RWPE2 (cell line): ENCODE measurements around the gene ATP6V0C.
A peak's percentile ranks its signal among the peaks of the same experiment; 100 is the strongest.

ENCODE experiments used
- ATAC-seq: fragments of 200-7000 bp; cut with Tn5 transposase; 3 replicates; pipeline ENCODE4 v1.9.1; 2021; ENCODE audit warnings: low read depth
- DNase-seq: peaks from one replicate; pipeline ENCODE4 v3.0.0-alpha.2; 2020; ENCODE audit warnings: low spot score
- H3K27ac ChIP-seq: fragments of 450-650 bp; 2 replicates; pipeline ENCODE4 v1.5.1; 2017; ENCODE audit warnings: mild to moderate bottlenecking; ENCODE audit not compliant: poor library complexity, severe bottlenecking
- H3K27me3 ChIP-seq: fragments of 250-450 bp; sonication (Bioruptor Pico); 2 replicates; pipeline ENCODE4 v1.5.1; 2021; ENCODE audit warnings: mild to moderate bottlenecking, moderate library complexity; ENCODE audit not compliant: insufficient read depth, poor library complexity, severe bottlenecking
- H3K36me3 ChIP-seq: fragments of 250-450 bp; sonication (Bioruptor Pico); 2 replicates; pipeline ENCODE4 v1.5.1; 2020; ENCODE audit warnings: low read depth, mild to moderate bottlenecking, moderate library complexity
- H3K4me1 ChIP-seq: fragments of 250-450 bp; sonication (Bioruptor Pico); 2 replicates; pipeline ENCODE4 v1.5.1; 2021; ENCODE audit warnings: mild to moderate bottlenecking, moderate library complexity; ENCODE audit not compliant: insufficient read depth, poor library complexity, severe bottlenecking
- H3K4me3 ChIP-seq: fragments of 250-450 bp; sonication (Bioruptor Pico); 2 replicates; pipeline ENCODE4 v1.5.1; 2021; ENCODE audit warnings: mild to moderate bottlenecking, moderate library complexity; ENCODE audit not compliant: severe bottlenecking
- H3K9me3 ChIP-seq: fragments of 250-450 bp; sonication (Bioruptor Pico); 2 replicates; pipeline ENCODE4 v1.5.1; 2021; ENCODE audit warnings: mild to moderate bottlenecking, moderate library complexity; ENCODE audit not compliant: severe bottlenecking
- TF ChIP-seq, protein P1 (sequence below): fragments of 450-650 bp; IDR thresholded peaks from one replicate; pipeline ENCODE4 v1.5.1; 2017; ENCODE audit warnings: mild to moderate bottlenecking, moderate library complexity; ENCODE audit not compliant: poor library complexity, severe bottlenecking

The ATP6V0C gene

DNA sequence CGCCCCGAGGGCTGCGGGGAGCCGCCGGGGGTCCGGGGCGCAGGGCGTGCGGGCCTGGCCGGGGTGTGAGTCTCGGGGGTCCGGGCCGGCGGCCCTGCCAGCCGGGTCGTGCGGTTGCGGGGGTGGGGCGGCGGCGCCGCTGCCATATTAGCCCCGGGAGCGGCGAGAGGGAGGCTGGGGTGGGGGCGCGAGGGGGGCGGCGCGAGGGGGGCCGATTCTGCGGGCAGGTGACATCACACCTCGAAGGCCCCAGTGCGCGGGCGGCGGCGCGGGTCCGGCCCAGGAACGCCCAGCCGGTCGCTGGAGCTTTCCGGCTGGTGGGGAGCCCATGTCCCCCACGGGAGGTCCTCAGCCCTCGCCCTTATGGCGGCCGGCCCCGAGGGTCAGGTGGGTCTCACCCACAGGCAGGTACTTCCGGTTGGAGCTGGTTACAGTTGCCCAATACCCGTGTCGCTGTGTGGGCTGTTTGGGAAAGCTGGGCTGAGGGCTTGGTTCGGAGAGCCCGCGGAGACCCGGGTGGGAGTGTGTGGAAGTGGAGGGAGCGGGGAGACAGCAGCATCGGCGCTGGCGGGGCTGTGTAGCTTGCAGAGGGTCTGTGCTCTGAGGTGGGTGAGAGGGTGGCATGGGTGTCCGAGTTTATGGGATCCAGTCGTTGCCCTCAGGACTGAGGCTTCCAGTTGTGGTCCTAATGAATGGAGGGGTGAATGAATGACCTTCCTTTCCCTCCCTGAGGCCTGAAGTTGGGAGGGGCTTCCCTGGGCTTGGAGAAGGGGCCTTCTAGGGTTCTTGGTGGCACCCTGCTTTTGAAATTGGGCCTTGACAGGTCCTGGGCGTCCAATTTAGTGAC, 804 bp downstream of the ATP6V0C start:
- Histone ChIP-seq H3K36me3 (peaks cover 7% of the 10 kb centered on the region; the same call in 1 of the 2 replicates), H3K4me3 (peak overlapping the region; percentile 92), H3K4me1 (peaks cover 17% of the 10 kb centered on the region), H3K27ac (peak overlapping the region; percentile 82), H3K27me3 (no peaks in the 10 kb centered on the region), H3K9me3 (no peaks in the 10 kb centered on the region)
- TF ChIP-seq, protein P1, sequence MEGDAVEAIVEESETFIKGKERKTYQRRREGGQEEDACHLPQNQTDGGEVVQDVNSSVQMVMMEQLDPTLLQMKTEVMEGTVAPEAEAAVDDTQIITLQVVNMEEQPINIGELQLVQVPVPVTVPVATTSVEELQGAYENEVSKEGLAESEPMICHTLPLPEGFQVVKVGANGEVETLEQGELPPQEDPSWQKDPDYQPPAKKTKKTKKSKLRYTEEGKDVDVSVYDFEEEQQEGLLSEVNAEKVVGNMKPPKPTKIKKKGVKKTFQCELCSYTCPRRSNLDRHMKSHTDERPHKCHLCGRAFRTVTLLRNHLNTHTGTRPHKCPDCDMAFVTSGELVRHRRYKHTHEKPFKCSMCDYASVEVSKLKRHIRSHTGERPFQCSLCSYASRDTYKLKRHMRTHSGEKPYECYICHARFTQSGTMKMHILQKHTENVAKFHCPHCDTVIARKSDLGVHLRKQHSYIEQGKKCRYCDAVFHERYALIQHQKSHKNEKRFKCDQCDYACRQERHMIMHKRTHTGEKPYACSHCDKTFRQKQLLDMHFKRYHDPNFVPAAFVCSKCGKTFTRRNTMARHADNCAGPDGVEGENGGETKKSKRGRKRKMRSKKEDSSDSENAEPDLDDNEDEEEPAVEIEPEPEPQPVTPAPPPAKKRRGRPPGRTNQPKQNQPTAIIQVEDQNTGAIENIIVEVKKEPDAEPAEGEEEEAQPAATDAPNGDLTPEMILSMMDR = no peak
- no peak for DNase-seq
- ATAC-seq = no peak

DNA sequence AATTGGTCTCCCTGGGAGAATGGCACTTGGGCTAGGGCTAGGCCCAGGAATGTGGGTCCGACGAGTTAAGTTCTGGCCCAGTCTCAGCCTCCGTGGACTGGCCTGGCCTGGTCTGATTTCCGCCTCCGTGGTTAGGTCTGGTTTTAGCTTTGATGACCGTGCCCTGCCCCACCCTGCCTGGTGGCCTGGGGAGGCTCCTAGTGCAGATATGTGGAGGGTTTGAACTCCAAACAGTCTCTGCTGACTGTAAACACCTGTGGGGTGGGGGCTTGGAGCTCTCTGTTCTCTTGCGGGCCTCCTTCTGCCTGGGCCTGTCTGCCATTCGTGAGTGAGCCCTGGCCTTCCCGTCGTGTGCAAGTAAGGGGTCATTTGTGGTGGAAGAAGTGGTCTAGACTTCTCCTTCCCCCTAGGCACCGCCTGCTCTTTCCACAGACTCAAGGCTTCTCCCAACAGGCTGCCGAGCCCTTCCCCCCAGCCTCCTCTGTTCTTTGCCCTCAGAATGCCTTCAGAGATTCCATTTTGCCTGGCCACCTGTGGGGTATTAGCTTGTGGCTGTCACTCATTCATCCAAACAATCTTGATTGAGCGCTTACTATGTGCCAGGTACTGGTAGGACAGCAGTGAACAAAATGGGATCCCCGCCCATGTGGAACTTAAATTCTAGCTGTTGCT, 1.6 kb downstream of the ATP6V0C start:
- Histone ChIP-seq H3K4me3 (peak overlapping the region; percentile 92), H3K4me1 (peaks cover 17% of the 10 kb centered on the region), H3K9me3 (no peaks in the 10 kb centered on the region), H3K36me3 (peaks cover 11% of the 10 kb centered on the region; the same call in 1 of the 2 replicates), H3K27me3 (no peaks in the 10 kb centered on the region), H3K27ac (peak overlapping the region; percentile 82)
- TF ChIP-seq, protein P1 = no peak
- DNase-seq (no peak), ATAC-seq (no peak)

DNA sequence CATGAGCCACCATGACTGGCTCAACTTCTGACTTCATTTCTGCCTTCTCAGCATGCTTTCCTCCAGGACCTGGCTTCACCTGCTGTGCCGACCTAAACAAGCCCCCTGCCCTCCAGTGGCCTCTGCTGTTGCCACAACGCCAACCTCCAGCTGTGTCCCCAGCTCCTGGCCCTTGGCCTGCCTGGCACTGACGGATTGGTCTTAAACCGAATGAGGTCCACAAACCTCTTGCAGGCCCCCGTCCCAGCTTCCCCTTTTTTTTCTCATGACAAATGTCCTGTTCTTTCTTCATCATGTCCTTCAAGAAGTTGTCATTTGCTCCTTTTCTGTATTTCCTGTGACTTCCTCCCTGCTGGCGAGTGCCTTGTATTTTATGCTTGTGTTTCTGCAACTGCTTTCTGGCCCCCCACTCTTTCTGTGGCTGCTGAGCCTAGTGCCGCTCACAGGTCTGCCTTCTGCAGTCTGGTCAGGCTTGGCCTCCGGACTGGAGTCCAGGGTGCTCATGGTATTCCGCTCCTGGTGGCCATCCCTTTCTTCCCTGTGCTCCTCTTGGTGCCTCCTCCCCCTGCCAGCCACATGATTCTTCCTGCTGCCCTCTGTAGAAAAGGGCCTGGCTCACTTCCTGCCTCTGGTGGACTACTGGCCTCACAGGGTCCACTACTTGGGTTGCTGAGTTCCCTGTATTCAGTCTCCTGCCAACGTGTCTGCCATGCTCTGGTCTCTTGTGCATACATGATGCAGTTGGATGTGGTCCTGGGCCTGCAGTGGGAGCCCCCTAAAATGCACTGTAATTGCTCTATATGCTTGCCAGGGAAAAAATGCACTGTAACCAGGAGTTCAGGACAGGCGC, 2.9 kb downstream of the ATP6V0C start:
- ATAC-seq (no peak; the same call in 2 of the 3 replicates), DNase-seq (no peak)
- H3K27ac ChIP-seq = peak overlapping the region; percentile 82
- H3K4me3 ChIP-seq = no peak overlapping the region
- no peaks in the 10 kb centered on the region for H3K9me3 ChIP-seq
- no peaks in the 10 kb centered on the region for H3K27me3 ChIP-seq
- peaks cover 11% of the 10 kb centered on the region; the same call in 1 of the 2 replicates for H3K36me3 ChIP-seq
- TF ChIP-seq, protein P1 = no peak
- peaks cover 17% of the 10 kb centered on the region for H3K4me1 ChIP-seq

DNA sequence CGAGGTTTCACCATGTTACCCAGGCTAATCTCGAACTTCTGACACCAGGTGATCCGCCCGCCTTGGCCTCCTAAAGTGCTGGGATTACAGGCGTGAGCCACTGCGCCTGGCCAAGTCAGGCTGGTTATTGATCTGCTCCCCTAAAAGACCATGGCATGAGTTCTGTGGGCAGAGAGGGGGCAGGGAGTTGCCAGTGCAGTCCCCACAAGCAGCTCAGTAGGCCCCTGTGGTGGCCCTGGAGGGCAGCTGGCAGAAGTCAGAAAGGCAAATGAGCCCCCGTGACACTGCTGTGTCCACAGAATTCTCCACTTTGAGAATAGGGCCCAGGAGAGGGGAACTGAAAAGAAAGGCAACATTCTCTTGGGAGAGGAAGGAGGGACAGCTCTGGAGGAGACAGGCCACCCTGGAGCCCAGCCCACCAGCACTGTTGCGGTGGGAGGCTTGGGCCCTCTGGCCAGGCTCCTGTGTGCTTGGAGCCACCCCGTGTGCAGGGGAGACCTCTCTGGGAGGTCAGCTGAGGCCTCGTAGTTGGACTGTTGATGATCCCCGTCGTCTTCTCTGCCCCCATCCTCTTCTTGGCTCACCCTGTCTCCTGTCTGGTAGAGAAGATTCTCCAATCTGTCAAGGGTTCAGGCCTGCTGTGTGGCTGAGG, 4.3 kb downstream of the ATP6V0C start:
- Histone ChIP-seq H3K9me3 (no peaks in the 10 kb centered on the region), H3K4me3 (no peak overlapping the region), H3K4me1 (peaks cover 17% of the 10 kb centered on the region), H3K27ac (peak overlapping the region; percentile 82), H3K36me3 (peaks cover 18% of the 10 kb centered on the region), H3K27me3 (no peaks in the 10 kb centered on the region)
- TF ChIP-seq, protein P1 = no peak
- ATAC-seq = no peak
- no peak for DNase-seq
